A673 (cell line): ENCODE results near the gene HELZ2.

Experiments used
- CTCF ChIP-seq: fragments of 300-800, 200-600 bp; sonication (generic); conservative IDR thresholded peaks from 2 replicates; pipeline ENCODE4 v1.5.1; 2017; ENCODE audit warnings: low read depth, mild to moderate bottlenecking, antibody characterized with exemption, low read length, moderate library complexity, mixed read lengths
- EZH2 ChIP-seq: fragments of 200-600 bp; sonication (generic); IDR thresholded peaks from 2 replicates; pipeline ENCODE4 v1.6.1; 2017; ENCODE audit warnings: borderline replicate concordance, low read depth, mild to moderate bottlenecking, mixed read lengths, antibody characterized with exemption, low read length; ENCODE audit not compliant: poor library complexity, severe bottlenecking

GRCh38 chr20:63572788-63573646 lies 1.0 kb downstream of the HELZ2 start:
- TF ChIP-seq EZH2 = no peak
- TF ChIP-seq CTCF = no peak
